ENCODE results near the gene NOX3. TPM values are rescaled to one million over a fixed set of nuclear protein-coding genes. Genes with fewer than 3 reads are reported as not detected.

The NOX3 gene
- total and polyA plus RNA-seq, 10 donors: 0.03 TPM; not detected in 8

GRCh38 chr6:155418017-155418761 lies 37.5 kb downstream of the NOX3 start:
- intact Hi-C loops (cut with DNase I; ENCODE audit: low total_unique reads): no loop called here
- Histone ChIP-seq H3K4me3 (peak overlapping the region in 5 of 8 donors; percentile 12 to 56 (median 18)), H3K36me3 (no peaks in the 10 kb centered on the region), H3K27ac (peak overlapping the region; percentile 27 to 75 (median 65)), H3K4me1 (peaks cover 12 to 30% (median 20%) of the 10 kb centered on the region in 6 donors), H3K9me3 (no peaks in the 10 kb centered on the region), H3K27me3 (replicated peaks in 1 of 7) (no peaks in the 10 kb centered on the region)
- WGBS, 5 donors: 3 to 11% (median 8%) methylated on average over 9 of the region's 9 CpGs
- DNase-seq: no peak
- TF ChIP-seq, protein P1, sequence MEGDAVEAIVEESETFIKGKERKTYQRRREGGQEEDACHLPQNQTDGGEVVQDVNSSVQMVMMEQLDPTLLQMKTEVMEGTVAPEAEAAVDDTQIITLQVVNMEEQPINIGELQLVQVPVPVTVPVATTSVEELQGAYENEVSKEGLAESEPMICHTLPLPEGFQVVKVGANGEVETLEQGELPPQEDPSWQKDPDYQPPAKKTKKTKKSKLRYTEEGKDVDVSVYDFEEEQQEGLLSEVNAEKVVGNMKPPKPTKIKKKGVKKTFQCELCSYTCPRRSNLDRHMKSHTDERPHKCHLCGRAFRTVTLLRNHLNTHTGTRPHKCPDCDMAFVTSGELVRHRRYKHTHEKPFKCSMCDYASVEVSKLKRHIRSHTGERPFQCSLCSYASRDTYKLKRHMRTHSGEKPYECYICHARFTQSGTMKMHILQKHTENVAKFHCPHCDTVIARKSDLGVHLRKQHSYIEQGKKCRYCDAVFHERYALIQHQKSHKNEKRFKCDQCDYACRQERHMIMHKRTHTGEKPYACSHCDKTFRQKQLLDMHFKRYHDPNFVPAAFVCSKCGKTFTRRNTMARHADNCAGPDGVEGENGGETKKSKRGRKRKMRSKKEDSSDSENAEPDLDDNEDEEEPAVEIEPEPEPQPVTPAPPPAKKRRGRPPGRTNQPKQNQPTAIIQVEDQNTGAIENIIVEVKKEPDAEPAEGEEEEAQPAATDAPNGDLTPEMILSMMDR (IDR thresholded peaks at IDR 0.05 in 8 of 11, conservative IDR thresholded peaks at IDR 0.05 in 3 of 11): no peak
- TF ChIP-seq POLR2AphosphoS5 (IDR thresholded peaks at IDR 0.05) (no peak), POLR2A (IDR thresholded peaks at IDR 0.05) (no peak)

GRCh38 chr6:155417454-155417853 lies 38.2 kb downstream of the NOX3 start:
- H3K9me3 ChIP-seq: no peaks in the 10 kb centered on the region
- no peaks in the 10 kb centered on the region for H3K36me3 ChIP-seq
- DNase-seq: no peak
- no peaks in the 10 kb centered on the region for H3K27me3 ChIP-seq (replicated peaks in 1 of 7)
- peak overlapping the region in 2 of 8 donors; percentile 26 to 56 for H3K4me3 ChIP-seq
- peak overlapping the region; percentile 27 to 75 (median 65) for H3K27ac ChIP-seq
- intact Hi-C loops (cut with DNase I; ENCODE audit: low total_unique reads): no loop called here
- peaks cover 12 to 30% (median 20%) of the 10 kb centered on the region in 6 donors for H3K4me1 ChIP-seq
- TF ChIP-seq, protein P1 (IDR thresholded peaks at IDR 0.05 in 8 of 11, conservative IDR thresholded peaks at IDR 0.05 in 3 of 11): no peak
- TF ChIP-seq POLR2A (IDR thresholded peaks at IDR 0.05): no peak
- no peak for TF ChIP-seq POLR2AphosphoS5 (IDR thresholded peaks at IDR 0.05)
- WGBS, 5 donors: 76 to 86% (median 86%) methylated on average over 3 of the region's 3 CpGs

DNA sequence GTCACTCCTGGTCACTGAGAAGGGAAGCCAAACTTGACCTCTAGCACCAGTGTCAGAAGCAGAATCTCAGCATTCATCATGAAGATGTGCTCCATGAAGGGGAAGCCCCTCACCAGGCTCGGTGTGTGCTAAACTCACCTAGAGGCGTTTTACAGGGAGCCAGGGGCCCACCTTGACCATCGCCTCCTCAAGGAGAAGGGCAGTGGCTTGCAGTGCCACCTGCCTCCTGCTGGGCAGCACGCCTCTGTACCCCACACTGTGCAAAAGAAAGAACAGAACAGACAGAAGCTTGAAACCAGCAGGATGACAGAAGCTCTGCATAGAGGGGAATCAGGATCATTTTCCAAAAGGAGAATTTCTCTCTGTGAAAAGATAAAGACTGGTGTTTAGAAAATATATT lies 39.7 kb downstream of the NOX3 start:
- H3K9me3 ChIP-seq: no peaks in the 10 kb centered on the region
- H3K36me3 ChIP-seq: no peaks in the 10 kb centered on the region
- no peak overlapping the region for H3K27ac ChIP-seq
- intact Hi-C loops (cut with DNase I; ENCODE audit: low total_unique reads): no loop called here
- no peaks in the 10 kb centered on the region for H3K27me3 ChIP-seq (replicated peaks in 1 of 7)
- H3K4me1 ChIP-seq: peaks cover 12 to 30% (median 20%) of the 10 kb centered on the region in 6 donors
- no peak overlapping the region for H3K4me3 ChIP-seq
- no peak for TF ChIP-seq POLR2AphosphoS5 (IDR thresholded peaks at IDR 0.05)
- TF ChIP-seq POLR2A (IDR thresholded peaks at IDR 0.05): no peak
- TF ChIP-seq, protein P1 (IDR thresholded peaks at IDR 0.05 in 8 of 11, conservative IDR thresholded peaks at IDR 0.05 in 3 of 11): no peak
- DNase-seq: no peak
- 85 to 91% (median 89%) methylated on average over 3 to 4 of the region's 4 CpGs for WGBS, 5 donors

DNA sequence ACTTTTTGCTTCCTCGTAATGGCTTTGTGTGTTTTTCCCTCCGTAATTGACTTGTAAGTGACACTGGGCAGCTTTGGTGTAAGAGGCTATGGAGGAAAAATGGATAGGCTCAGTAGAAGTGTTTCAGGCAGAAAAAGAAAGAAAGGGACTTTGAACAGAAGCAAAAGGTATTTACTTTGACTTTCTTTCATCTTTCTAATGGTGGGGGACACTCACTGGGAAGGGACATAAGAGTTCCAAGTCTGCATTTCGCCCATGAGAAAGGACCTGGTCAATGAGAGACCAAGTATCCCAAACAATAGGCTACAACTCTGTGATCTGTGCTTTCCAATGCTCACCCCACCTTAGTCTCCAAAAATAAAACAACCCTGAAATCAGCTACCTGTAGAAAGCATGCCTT lies 41.6 kb downstream of the NOX3 start:
- 92 to 98% (median 95%) methylated on average over 3 of the region's 3 CpGs for WGBS, 5 donors
- H3K9me3 ChIP-seq: no peaks in the 10 kb centered on the region
- no peak overlapping the region for H3K4me3 ChIP-seq
- intact Hi-C loops (cut with DNase I; ENCODE audit: low total_unique reads): no loop called here
- no peak overlapping the region for H3K27ac ChIP-seq
- no peak for DNase-seq
- H3K36me3 ChIP-seq: no peaks in the 10 kb centered on the region
- peaks cover 12 to 21% (median 18%) of the 10 kb centered on the region in 6 donors for H3K4me1 ChIP-seq
- TF ChIP-seq, protein P1 (IDR thresholded peaks at IDR 0.05 in 8 of 11, conservative IDR thresholded peaks at IDR 0.05 in 3 of 11): no peak
- no peak for TF ChIP-seq POLR2A (IDR thresholded peaks at IDR 0.05)
- no peak for TF ChIP-seq POLR2AphosphoS5 (IDR thresholded peaks at IDR 0.05)
- H3K27me3 ChIP-seq (replicated peaks in 1 of 7): no peaks in the 10 kb centered on the region
